Iris pigment epithelial cell (primary cell): ENCODE measurements around the gene UBXN10.
A peak's percentile ranks its signal among the peaks of the same experiment; 100 is the strongest.
"Not testable (repeated sequence)": the region's sequence is repeated elsewhere in the genome, so short reads cannot be mapped to it uniquely, and the experiment has no call there.

Experiments used
- DNase-seq: peaks from one replicate; pipeline ENCODE4 v3.0.0-alpha.2; 2011; ENCODE audit warnings: low read depth

Gene UBXN10

GRCh38 chr1:20200966-20201365, 15.1 kb downstream of the UBXN10 start:
- DNase-seq: no peak

GRCh38 chr1:20202166-20202565, 16.3 kb downstream of the UBXN10 start:
- no peak for DNase-seq

GRCh38 chr1:20207546-20207945, 21.6 kb downstream of the UBXN10 start:
- DNase-seq: no peak

GRCh38 chr1:20209471-20209870, 23.6 kb downstream of the UBXN10 start:
- DNase-seq: no peak

- DNase-seq: no peak
Observed at GRCh38 chr1:20210736-20211460, 25.0 kb downstream of the UBXN10 start.

DNA sequence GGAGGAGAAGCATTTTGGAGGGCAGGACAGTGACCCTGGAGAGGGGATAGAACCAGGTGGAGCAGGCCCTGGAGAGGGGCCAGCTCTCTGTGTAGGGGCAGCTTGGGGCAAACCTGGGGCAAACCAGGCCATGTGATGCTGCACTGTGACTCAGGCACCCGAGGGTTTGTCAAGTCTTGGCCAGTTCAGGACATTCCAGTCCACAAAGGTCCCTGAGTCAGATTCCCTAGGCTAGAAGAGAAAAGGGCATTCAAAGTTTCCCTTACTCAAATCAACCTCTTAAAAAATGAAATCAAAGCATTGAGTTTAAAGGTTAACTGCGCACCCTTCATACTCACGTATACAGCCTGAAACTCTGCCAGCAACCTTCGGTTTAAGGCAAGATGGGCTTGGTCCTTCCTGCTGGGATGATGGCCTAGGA, 25.6 kb downstream of the UBXN10 start:
- no peak for DNase-seq

GRCh38 chr1:20212085-20212684, 26.3 kb downstream of the UBXN10 start:
- no peak for DNase-seq

DNA sequence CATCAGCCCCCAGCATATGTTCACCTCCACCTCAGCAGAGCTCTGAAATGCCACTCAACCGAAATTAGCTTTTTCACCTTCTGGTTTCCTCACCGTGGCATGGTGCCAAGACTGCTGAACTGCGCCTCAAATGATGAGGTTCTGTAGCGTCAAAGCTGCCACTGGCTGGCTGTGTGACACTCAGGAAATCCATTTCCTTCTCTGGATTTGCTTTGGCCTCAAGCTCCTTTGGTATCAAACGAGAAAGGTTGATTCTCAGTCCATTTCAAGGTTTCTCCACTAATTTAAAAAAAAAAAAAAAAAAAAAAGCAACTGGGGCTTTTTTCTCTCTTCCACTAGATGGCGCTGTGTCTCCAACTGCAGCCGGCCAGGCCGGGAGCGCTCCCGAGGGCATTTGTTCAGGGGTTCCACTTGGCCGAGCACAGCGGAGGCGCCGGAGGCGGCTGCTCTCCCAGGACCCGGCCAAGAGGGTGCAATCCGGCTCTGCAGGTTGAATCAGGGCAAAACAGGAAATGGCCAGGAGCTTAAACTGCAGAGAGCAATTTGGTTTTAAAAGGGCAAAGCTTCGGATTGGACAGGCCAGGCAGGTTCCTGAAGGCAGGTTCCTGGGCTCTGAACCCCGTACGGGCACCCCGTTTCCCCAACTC, 26.9 kb downstream of the UBXN10 start:
- DNase-seq: peak; percentile 38

- DNase-seq: no peak
Observed at GRCh38 chr1:20215716-20216115, 29.8 kb downstream of the UBXN10 start.

DNA sequence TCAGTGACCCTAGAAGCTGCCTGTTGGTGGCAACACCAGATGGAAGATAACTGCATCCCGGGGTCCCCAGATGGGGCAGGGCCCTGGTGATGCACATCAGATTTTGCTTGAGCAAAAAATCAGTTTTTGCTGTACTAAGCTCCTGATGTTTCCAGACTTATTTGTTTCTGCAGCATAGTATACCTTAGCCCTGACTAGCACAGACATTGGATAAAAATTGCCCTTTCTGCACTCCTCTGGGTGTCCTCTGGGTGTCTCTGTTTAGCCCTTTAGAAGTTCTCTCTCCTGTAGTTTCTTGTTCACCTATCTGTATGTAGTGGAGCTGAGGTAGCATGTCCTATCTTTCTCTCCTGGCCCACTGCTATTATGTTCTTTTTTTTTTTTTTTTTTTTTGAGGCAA, 30.7 kb downstream of the UBXN10 start:
- peak; percentile 22 for DNase-seq

DNA sequence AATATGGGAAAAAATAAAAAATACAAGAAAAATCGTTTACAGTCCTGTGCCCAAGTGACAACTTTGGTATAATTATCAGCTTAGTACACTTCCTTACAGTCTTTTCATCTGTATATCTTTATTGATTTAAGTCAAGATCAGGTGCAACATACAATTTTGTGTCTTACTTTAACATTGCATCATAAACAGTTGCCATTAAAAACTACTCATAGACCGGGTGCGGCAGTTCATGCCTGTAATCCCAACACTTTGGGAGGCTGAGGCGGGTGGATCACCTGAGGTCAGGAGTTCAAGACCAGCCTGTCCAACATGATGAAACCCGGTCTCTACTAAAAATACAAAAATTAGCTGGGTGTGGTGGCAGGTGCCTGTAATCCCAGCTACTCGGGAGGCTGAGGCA, 33.2 kb downstream of the UBXN10 start:
- DNase-seq: not testable (repeated sequence)

DNA sequence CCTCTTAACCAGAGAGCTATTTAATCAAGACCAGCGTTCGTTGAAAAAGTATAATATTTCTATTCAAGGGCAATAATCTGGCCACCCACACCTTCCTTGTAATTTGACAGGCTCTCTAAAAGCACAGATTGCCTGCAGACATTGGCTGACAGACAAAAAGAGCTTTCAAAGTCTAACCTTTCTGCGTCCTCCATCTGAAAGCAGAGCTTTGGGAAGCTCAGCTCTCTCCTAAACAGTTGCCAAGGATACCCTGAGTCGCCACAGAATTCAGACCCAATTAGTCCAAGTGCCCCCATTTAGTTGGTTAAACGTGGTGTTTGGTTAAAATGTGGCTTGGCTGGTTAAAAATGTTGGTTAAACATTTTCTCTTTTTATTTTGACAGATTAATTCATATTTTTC, 34.1 kb downstream of the UBXN10 start:
- no peak for DNase-seq

DNA sequence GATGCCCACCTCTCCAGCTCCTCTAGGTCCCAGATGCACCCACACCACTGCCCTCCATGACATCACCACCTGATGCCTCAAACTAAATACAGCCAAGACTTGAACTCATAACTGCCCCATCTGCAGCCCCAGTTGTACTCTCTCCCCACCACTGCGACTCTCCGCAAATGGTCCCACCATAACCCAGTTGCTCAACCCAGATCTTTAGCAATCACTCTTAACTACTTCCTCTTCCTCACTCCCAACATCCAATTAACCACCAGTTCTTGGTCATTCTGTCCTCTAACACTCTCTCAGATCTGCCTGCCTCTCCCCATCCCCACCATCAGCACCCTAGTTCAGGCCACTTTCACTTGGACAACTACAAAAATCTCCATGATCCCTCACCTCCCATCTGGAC, 37.2 kb downstream of the UBXN10 start:
- DNase-seq: no peak

DNA sequence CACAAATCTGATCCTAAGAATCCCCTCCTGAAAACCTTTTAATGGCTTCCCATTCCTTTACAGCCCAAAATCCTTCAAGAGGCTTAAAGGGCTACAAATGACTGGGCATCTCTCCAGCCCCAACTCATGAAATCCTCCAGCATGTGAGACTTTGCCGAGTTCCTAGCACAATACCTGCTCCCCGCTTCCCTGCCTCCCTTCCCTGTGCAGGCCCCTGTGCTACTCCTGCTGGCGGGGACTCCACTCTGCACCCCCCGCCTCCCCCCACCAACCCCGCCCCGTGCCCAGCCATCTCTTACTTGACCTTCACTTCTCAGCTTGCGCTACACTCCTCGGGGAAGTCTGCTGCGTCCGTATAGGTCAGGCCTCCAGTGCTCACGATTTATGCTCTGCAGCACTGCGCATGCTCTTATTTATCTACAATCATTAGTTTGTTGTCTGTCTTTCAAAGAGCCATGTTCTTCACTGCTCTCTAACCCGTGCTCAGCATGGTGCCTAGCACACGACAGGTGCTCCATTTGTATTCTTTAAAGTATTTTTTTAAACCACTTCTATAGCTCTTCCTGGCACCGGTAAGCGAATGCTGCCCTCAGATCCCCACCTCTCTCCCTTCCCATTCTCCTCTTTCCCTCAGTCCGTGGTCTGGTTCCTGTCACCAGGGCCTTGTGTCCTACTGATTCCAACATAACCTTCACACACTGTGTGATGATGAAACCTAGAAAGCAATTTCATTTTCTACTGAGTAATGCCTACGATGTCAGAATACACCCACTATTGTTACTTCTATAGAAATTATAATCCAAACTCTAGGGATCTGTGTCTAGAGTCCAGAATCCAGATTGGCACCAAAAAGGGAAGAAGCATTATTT, 37.9 kb downstream of the UBXN10 start:
- DNase-seq: no peak

- no peak for DNase-seq
Observed at GRCh38 chr1:20224546-20224945, 38.6 kb downstream of the UBXN10 start.

DNA sequence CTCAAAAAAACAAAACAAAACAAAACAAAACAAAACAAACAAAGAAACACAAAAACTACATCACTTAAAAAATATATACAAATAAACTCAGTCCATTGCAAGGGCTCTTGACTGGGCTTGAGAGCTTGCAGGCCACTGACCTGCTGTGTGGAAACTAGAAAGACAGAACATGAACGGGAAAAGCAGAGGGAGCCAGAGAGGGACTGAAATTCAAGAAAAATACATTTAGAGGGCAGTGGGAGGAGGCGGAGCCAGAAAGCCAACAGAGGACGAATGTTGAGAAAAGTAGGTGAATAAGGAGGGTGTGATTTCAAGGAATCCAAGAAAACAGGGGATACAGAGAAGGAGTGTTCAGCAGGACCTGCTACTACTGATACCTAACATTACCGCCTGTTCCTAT, 41.8 kb downstream of the UBXN10 start:
- DNase-seq: no peak

GRCh38 chr1:20228314-20228825, 42.5 kb downstream of the UBXN10 start:
- DNase-seq: no peak

DNA sequence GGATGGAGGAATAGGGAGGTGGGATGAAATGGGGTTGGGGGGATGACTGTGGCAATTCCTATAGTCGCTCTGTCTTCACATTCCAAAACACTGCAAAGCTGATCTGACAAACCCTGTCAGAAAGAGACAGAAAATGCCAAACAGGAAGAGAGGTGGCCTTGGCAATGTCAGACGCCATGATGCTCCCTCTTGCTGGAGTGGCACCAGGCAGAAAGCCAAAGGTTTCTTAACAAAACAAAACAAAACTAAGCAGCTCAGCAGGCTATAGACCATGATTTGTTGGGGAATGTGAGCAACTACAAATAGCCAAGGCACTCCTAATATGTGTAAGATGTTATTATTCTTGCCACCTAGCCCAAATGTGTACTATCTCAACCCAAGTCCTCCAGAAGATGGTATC, 43.3 kb downstream of the UBXN10 start:
- DNase-seq: no peak

- not testable (repeated sequence) for DNase-seq
Observed at GRCh38 chr1:20232564-20232963, 46.7 kb downstream of the UBXN10 start.

DNA sequence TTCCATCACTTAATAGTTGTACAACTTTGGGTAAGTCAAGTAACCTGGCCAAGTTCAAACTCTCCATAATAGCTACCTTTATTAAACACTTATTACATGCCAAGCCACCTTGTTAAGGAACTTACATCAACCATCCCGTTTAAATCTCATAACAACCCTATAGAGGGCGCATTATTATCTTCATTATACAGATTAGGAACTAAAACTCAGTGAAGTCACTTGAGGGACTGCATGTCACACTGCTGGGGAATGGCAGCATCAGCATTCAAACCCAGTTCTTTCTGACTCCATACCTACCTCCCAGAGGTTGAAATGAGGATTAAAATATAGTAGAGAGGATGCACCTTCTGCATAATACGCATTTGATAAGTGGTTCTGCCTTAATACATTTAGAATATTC, 47.5 kb downstream of the UBXN10 start:
- DNase-seq: peak; percentile 19

DNA sequence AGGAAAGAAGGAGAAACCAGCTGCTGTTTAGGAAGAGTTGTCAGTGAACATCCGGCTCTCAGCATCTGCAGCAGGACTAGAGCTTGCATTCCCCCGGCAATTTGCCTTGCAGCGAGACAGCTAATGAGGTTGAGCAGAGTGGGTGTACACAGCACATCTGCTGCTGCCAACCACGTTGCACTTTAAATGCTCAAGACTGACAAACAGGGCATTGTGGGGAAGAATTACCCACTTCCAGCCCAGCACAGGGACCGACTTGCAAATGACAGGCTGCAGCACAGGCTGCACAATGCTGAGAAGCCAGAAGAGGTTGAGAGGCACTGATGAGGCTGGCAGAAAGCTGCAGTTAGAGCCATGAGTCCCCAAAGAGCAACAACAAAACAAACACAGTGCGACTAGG, 48.0 kb downstream of the UBXN10 start:
- no peak for DNase-seq
